GM19467 (cell line): ENCODE measurements around the gene GCC1.

Experiments
- ATAC-seq: cut with Tn5 transposase; IDR thresholded peaks from one replicate; pipeline ENCODE4 v1.9.1; 2021; ENCODE audit warnings: mild to moderate bottlenecking, moderate library complexity; ENCODE audit not compliant: unreplicated experiment

GCC1 gene

GRCh38 chr7:127585044-127585953 is at the start of gene GCC1:
Gene GCC1 (minus strand): TSS chr7:127585596. CDS start chr7:127585182, 414 bp downstream.
- ATAC-seq: peak; percentile 77

GRCh38 chr7:127632276-127632910 is 47.0 kb upstream of the GCC1 start:
- ATAC-seq: no peak

GRCh38 chr7:127629268-127629854 is 44.0 kb upstream of the GCC1 start:
- ATAC-seq: peak; percentile 53

- no peak for ATAC-seq
Observed at GRCh38 chr7:127628445-127628844, 43.0 kb upstream of the GCC1 start.

GRCh38 chr7:127625331-127625730 is 39.9 kb upstream of the GCC1 start:
- no peak for ATAC-seq

GRCh38 chr7:127620406-127621233 is 35.2 kb upstream of the GCC1 start:
- ATAC-seq: no peak

GRCh38 chr7:127619681-127620405 is 34.4 kb upstream of the GCC1 start:
- ATAC-seq: no peak

- no peak for ATAC-seq
Observed at GRCh38 chr7:127618775-127619174, 33.4 kb upstream of the GCC1 start.

- ATAC-seq: no peak
Observed at GRCh38 chr7:127618042-127618441, 32.6 kb upstream of the GCC1 start, which contains the start of gene PAX4. Gene PAX4 (minus strand): TSS chr7:127618142. CDS start chr7:127615928, 2,214 bp downstream.

GRCh38 chr7:127616724-127617123 is 31.3 kb upstream of the GCC1 start:
- ATAC-seq: no peak

- ATAC-seq: no peak
Observed at GRCh38 chr7:127612263-127612662, 26.9 kb upstream of the GCC1 start.

GRCh38 chr7:127609297-127609696 is 23.9 kb upstream of the GCC1 start:
- ATAC-seq: no peak

- ATAC-seq: no peak
Observed at GRCh38 chr7:127608446-127608845, 23.1 kb upstream of the GCC1 start.

- ATAC-seq: no peak
Observed at GRCh38 chr7:127600885-127601284, 15.5 kb upstream of the GCC1 start.

GRCh38 chr7:127598318-127598717 is 12.9 kb upstream of the GCC1 start:
- no peak for ATAC-seq

- no peak for ATAC-seq
Observed at GRCh38 chr7:127595737-127596136, 10.3 kb upstream of the GCC1 start.

GRCh38 chr7:127594490-127594889 is 9.1 kb upstream of the GCC1 start:
- ATAC-seq: no peak

GRCh38 chr7:127592550-127592949 is 7.2 kb upstream of the GCC1 start:
- ATAC-seq: no peak

GRCh38 chr7:127591591-127591990 is 6.2 kb upstream of the GCC1 start:
- no peak for ATAC-seq

GRCh38 chr7:127591189-127591588 is 5.8 kb upstream of the GCC1 start:
- no peak for ATAC-seq
